GM04503 (cell line): ENCODE results near the gene RPL13.

Source experiments
- DNase-seq: peaks from one replicate; pipeline ENCODE4 v3.0.0-alpha.2; 2012; ENCODE audit warnings: low read depth

Gene RPL13

DNA sequence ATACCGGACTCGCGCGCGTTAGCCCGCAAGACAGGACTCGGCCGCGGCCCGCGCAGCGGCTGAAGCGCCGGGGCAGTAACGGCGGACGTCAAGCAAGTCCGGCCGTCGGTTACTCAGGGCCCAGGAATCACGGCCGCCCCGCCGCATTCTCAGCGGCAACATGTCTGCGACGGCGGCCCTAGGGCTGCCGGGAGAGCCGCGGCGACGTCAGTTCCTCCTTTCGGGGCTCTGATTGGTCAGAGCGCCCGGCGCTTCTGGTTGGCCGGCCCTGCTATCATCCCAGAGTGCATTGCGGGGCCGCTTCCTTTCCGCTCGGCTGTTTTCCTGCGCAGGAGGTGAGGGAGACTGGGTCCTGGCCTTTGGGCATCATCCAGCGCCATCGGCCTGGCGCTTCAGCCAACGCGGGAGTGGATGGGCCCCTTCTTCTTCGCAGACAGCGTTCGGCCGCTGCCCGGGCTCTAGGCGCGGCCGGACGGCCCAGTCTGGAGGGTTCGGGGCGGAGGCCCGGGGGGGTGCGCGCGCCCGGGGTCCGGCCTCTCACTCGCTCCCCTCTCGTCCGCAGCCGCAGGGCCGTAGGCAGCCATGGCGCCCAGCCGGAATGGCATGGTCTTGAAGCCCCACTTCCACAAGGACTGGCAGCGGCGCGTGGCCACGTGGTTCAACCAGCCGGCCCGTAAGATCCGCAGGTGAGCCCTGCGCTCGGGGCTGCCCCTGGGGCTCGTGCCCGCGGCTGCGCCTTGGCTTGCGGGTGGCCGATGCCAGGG, at the start of gene RPL13:
TSS of gene RPL13 (plus strand) at position 305 of the 764 bp plus-strand sequence. CDS start at position 583, 278 bp downstream.
- DNase-seq, result peak; percentile 77

GRCh38 chr16:89511374-89511773, 49.1 kb upstream of the RPL13 start:
- DNase-seq, result no peak

- DNase-seq, result no peak
Measured at GRCh38 chr16:89512453-89512852, 48.0 kb upstream of the RPL13 start.

- DNase-seq, result no peak
Measured at GRCh38 chr16:89517128-89517527, 43.4 kb upstream of the RPL13 start.

GRCh38 chr16:89519881-89520280, 40.6 kb upstream of the RPL13 start:
- DNase-seq, result no peak

- no peak for DNase-seq
Measured at GRCh38 chr16:89522287-89522686, 38.2 kb upstream of the RPL13 start.

DNA sequence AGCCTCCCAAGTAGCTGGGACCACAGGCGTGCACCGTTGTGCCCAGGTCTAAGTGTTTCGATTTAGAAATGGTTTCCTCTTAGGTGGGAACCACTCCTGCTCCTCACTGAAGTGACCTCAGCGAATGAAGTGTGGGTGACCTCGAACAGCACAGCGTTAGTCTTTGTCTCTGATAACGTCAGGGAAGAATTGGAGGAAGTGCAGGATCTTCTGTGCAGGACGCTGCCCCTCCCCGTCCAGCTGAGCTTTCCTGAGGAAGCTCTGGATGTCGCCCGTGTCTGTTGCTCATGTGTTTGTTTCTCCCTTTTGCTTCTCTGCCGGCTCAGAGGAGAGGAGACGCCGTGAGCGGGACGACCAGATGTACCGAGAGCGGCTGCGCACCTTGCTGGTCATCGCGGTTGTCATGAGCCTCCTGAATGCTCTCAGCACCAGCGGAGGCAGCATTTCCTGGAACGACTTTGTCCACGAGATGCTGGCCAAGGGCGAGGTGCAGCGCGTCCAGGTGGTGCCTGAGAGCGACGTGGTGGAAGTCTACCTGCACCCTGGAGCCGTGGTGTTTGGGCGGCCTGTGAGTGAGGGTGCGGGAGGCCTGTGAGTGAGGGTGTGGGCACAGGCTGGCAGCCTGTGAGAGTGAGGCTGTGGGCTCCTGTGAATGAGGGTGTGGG, 36.7 kb upstream of the RPL13 start:
- DNase-seq, result no peak

DNA sequence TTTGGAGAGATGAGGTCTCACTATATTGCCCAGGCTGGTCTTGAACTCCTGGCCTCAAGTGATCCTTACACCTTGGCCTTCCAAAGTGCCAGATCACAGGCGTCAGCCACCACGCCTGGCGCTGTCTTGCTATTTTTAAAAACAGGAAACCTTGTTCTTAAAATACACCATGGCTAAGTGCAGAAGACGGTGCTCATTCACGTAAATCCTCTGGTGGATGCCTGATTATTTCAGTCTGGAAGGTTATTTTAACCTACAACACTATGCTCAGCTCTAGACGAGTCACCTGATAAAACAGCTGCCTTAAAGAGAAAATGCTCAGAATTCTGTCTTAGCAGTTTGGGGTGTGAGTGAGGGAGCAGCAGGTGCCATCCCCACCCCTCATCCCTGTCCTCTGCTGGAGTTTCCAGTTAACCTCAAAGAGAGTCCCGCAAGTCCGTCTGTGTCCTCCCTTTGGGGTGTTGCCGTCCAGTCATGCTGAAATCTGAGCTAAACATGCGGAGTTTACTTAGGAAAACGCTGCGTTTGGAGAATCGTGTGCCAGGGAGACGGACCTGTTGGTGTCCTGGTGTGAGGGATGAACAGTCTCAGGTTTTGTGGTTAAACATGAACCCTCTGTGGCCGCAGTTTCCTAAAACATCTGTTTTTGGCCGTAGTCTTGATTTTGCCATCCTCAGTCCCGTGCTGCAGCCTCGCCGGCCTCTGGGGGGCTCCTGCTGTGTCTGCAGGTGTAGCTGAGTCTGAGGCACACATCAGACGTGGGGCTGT, 35.2 kb upstream of the RPL13 start:
- DNase-seq, result no peak

DNA sequence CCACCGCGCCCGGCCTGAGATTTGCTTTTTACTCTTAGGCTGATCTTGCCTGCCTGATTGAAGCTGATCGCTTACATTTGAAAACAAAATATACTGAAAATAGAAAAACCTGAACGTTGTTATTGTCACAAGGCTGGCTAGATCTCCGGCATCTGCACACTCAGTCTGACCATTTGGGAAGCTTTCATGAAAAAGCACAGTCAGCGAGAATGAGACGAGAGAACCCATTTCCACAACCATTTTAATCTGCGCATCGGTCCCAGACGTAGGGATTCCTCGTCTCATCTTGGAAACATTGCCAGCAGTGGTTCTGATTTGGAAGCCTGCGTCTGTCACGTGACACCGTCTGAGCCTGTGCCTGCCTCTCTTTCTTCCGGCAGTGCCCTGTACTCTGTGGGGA, 31.4 kb upstream of the RPL13 start:
- DNase-seq, result no peak

- no peak for DNase-seq
Measured at GRCh38 chr16:89530401-89531381, 29.8 kb upstream of the RPL13 start.

DNA sequence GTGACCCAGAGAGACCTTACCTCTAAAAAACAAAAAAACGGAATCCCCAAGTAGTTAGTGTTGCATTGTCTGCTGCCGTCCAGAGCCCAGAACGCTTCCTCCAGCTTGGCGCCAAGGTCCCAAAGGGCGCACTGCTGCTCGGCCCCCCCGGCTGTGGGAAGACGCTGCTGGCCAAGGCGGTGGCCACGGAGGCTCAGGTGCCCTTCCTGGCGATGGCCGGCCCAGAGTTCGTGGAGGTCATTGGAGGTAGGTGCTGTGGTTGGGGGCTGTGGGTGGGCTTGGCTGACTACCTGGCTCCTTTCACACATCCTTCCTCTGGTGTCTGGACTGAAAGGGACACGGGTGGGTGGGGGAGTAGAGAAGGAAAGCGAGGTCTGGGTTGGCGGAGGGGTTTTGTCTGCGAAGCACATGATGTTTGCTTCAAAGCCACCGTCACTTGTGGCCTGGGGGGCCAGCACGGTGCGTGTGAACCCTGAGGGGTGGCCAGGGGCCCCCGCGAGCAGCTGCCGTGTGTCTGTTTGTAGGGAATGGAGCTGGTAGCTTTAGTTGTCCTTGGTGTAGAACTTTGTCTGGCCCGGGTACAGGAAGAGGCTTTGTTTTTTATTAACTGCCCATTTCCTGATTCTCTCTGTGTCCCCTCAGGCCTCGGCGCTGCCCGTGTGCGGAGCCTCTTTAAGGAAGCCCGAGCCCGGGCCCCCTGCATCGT, 28.5 kb upstream of the RPL13 start:
- no peak for DNase-seq

DNA sequence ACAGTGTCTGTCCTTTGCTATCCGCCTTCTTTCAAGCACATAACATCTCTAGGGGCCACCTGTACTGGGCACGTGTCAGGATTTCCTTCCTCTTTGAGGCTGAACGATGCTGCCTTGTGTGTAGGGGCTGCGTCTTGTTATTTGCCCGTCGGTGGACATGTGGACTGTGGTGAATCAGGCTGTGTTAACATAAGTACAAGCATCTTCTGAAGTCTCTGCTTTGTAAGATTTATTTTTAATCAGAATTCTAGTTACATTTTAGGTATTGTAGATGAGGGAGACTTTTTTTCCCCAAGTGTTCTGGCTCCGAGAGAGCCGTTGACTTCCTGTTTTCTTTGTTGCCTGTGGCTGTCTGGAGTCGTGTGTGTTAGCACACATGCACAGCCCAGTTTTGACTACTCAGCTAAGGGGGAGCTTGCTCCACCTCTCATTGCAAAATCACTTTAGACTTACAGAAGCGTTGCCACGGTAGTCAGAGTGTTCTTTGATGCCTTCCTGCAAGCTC, 26.2 kb upstream of the RPL13 start:
- no peak for DNase-seq

GRCh38 chr16:89536371-89536770, 24.1 kb upstream of the RPL13 start:
- DNase-seq, result no peak

GRCh38 chr16:89536886-89537548, 23.5 kb upstream of the RPL13 start:
- DNase-seq, result no peak

DNA sequence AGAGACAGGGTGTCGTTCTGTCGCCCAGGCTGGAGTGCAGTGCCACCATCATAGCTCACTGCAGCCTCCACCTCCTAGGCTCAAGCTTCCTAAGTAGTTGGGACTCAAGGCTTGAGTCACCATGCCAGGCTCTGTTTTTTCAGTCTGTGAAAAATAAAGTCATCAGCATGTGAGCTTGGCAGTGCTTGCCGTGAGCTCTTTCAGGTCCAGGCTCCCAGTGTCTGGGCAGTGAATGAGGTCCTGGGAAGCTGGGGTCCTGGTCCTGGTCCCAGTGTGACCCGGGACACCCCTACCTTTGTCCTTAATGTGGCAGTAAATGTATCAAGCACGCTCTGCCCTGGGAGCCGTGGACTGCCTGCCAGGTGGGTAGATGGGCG, 22.9 kb upstream of the RPL13 start:
- DNase-seq, result no peak

- DNase-seq, result no peak
Measured at GRCh38 chr16:89538286-89538685, 22.2 kb upstream of the RPL13 start.

- DNase-seq, result no peak
Measured at GRCh38 chr16:89540557-89540956, 19.9 kb upstream of the RPL13 start.

GRCh38 chr16:89541792-89542191, 18.7 kb upstream of the RPL13 start:
- no peak for DNase-seq

GRCh38 chr16:89544113-89544512, 16.4 kb upstream of the RPL13 start:
- DNase-seq, result no peak

- DNase-seq, result no peak
Measured at GRCh38 chr16:89544713-89545043, 15.8 kb upstream of the RPL13 start.
